GM19238 (cell line): ENCODE data around the gene LRP1B.
"Not testable (repeated sequence)": the region's sequence is repeated elsewhere in the genome, so short reads cannot be mapped to it uniquely, and the experiment has no call there.

Experiments used
- DNase-seq: peaks from one replicate; pipeline ENCODE4 v3.0.0; 2011; ENCODE audit warnings: low spot score; ENCODE audit not compliant: insufficient read length

Gene LRP1B

DNA sequence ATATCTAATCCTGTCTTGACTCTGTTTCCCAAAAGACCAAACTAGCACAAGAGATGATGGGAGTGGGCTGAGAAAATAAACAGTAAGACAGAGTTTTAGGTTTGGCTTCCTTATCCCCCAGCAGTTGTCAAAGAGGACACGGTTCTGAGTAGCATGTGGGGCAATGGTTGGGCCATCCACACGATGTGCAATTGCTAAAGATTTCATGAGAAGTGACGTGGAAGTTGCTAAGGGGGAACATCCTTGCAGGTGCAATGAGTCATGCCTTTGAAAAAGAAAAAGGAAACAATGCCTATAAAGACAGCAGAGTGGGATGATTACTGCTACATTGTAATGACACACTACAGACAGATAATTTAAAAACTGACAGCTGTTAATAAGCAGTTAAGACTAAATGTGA lies 1395.8 kb downstream of the LRP1B start:
- DNase-seq, result no peak

DNA sequence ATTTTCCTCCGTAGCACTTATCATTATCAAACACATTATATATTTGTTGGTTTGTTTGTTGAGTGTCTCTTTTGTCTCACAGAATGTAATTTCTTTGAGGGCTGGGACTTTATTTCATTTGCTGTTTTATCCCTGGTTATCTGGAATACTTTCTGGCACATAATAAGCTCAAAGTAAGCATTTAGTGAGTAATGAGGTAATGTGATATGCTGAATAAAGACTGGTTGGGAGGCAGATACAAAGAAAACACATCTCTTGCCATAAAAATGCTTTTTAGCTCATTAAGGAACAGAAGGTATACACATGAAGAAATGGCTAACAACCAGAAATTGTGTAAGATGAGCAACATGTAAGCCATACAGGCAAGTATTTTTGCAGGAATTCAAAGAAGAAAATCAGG lies 1411.8 kb downstream of the LRP1B start:
- DNase-seq, result no peak

DNA sequence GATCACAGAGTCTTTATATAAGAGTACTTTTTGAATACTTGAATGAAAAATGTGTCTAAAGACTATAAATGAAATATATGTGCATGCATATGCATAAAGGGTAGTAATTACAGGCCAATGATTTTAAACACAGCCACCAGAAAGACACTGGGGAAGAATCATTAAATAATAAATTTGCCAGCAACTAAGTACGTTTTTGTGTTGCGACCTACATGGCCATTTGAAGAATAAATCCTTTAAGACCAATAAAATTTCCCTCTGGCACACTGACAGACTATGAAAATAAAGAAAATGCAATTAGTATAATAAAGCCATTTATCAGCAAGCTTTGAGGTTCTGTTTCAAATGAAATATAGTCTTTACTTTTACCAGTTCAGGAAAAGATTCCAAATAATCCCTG lies 1413.3 kb downstream of the LRP1B start:
- DNase-seq, result no peak

DNA sequence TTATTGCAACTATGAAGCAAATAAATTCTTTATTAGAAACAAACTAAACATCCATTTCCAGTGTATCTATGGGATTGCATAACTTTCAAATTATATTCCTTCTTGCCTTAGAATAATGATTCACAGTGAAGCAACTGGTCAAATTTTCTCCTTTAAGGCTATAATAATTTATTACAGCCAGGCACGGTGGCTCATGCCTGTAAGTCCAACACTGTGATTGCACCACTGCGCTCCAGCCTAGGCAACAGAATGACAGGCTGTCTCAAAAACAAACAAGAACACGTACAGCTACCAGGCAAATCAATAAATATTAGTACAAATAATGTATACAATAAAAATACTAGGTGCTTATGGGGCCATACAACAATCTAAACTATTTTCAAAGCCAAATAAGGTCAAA lies 1416.2 kb downstream of the LRP1B start:
- DNase-seq, result no peak

DNA sequence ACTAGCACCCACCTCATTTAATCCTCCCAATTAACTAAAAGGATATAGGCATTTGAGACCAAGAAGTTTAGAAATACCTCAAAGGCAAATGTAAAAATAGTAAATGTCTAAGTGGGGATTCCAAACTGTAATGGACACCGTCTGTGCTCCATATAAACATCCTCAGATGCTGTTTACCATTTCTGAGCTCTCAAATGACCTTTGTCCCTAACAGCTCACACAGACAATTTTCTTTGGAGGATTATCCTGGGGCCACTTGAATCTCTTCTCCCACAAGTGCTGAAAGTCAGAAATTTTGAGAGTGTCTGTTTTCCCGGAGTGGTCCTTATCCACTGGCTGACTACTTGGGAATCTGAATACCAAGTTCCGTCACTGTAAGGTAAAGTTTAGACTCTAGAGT lies 1418.9 kb downstream of the LRP1B start:
- DNase-seq, result no peak

DNA sequence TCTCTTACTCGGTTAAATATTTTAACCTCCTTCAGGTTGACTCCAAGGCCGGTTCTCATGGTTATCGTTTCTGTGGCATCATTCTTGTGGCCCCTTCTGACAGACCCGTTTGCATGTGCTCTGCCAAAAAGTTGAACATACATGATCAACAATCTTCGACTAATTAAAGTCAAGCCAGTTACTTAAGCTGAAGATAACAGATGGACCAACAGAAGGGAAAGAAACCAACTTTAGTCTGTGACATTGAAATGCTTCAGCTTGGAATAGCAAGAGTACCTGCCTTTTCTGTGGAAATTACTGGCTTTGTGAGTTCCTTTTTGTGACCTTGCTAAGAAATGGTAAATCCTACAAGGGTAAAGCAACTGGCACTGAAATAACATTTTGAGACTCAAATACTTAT lies 1429.1 kb downstream of the LRP1B start:
- no peak for DNase-seq

DNA sequence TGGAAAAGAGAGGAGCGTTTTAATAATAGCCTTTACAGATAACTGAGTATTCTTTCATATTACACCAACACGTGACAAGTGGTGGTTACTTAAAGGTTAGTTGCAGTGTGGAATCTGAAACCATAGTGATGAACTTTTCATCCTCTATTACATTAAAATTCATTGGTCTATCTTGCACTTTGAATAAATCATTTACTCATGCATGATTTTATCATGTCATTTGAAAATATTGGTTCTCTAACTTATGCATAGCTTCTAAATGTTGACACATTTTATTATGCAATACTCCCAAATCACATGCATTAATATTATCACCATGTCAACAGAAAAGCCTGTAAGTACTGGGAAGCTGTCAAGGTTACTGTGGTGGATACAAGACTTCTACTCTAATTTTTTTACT lies 1432.2 kb downstream of the LRP1B start:
- DNase-seq, result no peak

DNA sequence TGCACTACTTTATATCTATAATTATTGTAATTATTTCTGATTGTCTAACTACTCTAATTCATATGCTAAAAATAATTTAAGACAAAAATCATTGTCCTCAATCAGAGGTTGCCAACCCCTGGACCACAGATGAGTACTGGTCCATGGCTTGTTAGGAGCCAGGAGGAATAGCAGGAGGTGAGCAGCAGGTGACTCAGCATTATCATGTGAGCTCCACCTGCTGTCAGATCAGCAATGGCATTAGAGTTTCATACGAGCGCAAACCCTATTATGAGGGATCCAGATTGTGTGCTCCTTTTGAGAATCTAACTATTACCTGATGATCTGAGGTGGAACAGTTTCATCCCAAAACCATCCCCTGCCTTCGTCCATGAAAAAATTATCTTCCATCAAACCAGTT lies 1434.4 kb downstream of the LRP1B start:
- no peak for DNase-seq

DNA sequence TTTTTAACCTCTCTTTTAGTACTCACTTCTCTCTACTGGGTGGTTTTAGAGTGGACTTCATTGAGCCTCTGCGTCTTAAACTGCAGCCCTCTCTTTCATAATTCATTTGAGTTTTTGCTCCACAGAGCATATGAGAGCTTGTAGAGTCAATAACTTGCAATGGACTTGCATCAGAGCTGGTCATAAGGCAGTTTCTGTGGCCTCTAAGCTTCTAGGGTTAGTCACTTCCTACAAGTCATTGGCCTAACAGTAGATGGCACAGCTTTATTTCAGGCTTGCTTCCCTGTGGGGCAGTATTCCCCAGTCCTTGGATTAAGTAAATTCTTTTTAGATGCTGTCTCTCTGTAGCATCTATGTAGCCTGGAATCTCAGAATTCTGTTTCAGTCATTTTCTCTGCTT lies 1435.7 kb downstream of the LRP1B start:
- DNase-seq, result no peak

DNA sequence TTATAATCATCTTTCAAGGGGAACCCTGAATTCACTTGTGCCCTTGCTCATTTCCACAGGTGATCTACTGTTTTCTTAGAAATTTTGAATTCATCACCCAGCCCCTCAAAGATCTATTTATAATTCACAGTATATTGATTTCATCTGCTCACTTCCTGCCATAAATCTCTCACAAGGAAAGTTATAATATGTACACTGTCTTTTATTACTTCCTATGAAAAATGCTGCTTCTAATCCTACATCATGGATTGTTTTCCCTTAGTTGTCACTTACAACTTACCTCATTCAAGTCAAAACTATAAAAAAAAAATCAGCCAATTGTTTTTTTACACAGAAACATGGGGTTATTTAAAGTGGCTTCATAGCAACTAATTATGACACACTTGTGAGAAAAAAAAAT lies 1443.0 kb downstream of the LRP1B start:
- DNase-seq, result no peak

DNA sequence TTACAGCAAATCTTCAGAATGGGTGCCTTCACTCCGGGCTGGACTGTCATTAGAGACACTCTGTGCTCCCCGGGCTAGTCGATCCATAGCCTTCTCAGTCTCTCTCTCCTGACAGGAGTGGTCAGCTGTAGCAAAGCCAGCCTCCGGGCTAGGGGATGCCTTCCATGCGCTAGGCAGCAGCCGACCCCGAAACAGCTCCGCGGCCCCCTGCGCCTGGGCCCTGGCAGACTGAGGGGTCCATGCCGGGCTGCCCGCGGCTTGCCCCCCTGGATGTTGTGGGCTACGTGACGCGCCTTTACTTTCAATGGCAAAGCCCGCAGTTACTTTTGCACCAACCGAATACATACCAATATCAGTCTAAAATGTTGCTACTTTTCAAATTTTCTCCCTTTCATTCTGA lies 1447.2 kb downstream of the LRP1B start:
- no peak for DNase-seq

DNA sequence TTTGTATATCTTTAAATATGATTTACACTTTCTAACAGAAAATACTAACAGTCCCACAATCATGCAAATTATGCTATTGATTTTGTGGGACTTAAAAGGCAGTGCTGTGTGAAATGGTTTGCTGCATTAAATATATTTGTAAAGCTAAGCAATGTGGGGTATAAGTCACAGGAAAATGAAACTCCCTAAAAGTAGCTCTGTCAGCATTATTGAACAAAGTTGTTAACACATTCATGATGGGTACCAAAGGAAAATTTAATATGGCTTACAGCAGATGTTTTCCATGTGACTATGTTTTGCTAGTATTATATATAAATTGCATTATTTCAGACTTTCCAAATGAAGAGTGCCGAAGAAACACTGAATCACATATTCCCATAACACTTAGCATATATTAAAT lies 1450.0 kb downstream of the LRP1B start:
- no peak for DNase-seq

DNA sequence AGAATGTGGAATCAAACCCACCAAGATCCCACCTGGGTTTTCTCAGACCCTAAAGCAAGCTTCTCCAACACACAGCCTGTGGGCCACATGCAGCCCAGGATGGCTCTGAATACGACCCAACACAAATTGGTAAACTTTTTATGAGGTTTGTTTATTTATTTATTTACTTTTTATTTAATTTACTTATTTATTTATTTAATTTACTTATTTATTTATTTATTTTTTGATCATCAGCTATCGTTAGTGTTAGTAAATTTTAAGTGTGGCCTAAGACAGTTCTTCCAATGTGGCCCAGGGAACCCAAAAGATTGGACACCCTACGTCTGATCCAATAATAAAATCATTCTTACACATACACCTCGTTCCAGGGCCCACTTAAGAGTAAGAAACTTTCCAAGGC lies 1451.1 kb downstream of the LRP1B start:
- DNase-seq, result no peak

DNA sequence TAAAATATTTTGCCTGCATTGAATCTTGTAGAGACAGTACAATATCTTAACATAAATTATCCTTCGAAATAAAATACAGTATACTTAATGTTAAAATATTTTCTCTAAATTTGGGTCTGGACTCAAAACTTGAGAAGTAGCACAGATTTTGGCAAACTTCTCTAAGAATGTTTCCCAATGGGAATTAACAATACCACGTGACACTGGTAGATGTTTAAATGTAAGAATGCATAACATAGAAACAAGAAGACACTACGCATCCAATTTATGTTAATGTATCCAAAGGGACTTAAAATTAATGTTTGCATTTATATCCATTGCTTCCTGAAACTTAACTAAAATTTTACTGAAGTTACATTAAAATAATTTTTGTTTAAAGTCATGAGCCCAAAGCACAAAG lies 1460.9 kb downstream of the LRP1B start:
- DNase-seq, result no peak

DNA sequence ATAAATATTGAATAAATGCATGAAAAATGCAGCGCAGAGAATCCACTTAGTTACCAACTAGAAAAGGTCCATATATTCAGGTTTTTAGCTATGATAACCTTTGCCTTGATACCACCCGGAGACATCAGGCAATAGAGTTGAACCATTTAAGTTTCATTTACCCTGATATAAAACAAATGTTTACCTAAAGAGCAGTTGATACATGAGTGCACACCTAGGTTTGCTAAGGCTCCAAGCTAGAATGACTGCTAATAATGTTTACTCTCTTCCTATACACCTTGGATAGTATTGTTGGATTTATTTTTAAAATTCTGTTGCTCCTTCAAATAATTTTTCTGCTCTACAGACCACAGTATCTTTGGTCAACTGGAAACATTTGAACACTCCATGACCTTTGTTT lies 1463.6 kb downstream of the LRP1B start:
- DNase-seq, result no peak

DNA sequence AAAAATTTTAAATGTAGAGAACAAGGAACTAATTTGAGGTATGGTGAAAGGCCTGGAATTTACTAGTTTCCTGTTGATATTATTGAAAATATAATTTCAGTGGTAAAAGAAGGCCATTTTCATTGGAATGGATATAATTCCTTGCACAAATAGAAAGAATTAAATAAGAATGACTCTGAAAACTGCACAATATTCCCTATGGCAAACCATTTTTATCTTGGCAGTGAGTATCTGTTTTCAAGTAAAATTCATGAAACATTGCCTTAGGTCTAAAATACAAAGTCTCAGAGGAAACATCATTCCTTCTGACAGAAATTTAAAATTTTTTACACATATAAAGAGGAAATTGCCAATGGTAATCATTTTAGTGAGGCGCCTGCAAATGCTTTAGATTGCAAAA lies 1468.3 kb downstream of the LRP1B start:
- no peak for DNase-seq

DNA sequence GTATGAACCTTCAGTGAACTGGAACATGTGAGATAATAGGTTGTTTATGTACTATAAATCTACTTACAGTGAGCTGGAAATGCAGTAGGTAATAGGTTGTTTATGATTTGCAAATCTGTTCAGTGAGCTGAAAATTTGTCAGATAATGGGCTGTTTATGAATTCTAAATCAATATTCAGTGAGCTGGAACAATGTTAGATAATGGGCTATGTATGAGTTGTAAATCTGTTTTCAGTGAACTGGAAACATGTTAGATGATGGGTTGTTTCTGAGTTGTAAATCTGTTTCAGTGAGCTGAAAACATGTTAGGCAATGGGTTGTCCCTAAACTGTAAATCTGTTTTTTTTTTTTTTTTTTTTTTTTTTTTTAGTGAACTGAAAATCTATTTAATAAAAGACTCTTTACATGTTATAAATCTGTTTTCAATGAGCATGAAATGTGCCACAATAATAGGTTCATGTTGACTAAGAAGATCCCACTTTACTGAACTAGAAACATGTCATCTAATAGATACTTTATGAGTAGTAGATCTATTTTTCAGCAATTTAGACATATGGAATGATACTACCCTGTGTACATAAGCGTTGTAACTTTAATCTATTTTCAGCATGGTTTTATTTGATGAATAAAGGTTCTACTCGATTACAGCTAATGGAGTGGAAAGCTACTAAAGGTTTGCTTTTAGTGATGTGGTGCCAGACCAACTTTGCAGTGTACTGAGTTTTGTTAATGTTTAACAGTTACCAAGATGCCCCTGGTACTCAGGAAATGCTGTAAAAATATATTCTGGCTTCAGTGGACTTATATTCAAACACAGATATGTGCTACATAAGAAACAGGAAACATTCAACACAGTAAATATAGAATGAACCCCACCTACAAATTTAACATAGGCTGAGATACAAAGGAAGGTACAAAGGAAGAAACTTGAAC lies 1471.8 kb downstream of the LRP1B start:
- DNase-seq, result no peak

DNA sequence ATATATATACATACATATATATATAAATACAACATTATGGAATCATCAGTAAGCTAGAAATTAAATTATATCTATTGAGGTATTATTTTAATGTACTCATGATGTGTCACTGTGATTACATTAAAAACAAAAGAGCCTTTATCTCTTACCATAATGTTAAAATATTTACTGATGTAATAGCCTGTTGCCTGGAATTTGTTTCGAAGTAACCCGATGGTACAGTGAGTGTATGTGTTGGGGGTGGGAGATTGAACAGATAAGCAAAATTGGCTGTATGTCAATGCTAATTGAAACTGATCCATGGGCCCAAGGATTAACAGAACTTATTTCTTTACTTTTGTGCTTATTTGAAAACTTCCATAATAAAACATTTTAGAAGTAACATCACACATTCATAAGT lies 1473.2 kb downstream of the LRP1B start:
- DNase-seq, result no peak

DNA sequence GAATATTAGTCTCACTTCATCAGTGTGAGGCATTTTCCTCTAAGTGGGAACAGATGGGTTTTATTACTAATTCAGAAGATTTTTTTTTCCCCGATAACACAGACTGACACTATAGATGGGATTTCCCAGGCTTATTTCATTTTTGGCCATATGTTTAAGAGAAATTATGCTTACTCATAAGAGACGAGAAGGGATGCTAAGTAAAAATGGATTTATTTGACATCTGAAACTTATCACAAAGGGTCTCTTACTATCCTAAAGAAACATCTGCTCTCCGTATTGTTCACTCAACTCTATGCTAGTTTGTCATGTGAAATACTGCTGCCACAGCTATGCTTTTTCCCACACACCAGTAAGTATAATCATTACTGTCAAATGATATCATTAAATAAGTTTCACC lies 1476.3 kb downstream of the LRP1B start:
- DNase-seq, result no peak

DNA sequence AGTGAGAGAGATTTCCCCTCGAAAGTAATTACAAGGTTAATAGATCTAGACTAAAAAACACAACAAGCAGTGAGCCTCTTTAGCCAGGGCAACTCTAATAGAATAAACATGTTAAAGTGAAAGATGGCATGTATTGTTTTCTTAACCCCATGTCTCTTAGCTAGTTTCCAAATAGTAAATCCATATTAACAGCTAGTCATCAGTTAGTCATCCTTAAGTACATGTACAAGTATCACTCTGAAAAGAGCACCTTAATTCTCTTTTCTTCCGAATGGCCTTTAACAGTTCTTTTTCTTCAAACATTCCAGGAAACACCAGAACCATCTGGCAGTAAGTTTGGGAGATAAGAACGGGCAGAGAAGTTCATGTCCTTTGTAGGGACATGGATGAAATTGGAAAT lies 1480.0 kb downstream of the LRP1B start:
- DNase-seq, result no peak

DNA sequence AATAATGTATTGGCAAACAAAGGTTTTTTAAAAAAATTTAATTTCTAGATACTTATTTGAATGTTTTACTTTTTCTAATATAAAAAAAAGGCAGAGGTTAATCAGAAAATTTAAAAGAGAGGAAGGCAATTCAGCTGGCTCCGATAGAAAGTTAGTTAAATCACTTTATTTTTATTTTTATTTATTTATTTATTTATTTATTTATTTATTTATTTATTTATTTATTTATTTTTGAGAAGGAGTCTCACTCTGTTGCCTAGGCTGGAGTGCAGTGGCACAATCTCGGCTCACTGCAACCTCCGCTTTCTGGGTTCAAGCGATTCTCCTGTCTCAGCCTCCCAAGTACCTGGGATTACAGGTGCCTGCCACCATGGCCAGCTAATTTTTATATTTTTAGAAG lies 1480.7 kb downstream of the LRP1B start:
- not testable (repeated sequence) for DNase-seq

DNA sequence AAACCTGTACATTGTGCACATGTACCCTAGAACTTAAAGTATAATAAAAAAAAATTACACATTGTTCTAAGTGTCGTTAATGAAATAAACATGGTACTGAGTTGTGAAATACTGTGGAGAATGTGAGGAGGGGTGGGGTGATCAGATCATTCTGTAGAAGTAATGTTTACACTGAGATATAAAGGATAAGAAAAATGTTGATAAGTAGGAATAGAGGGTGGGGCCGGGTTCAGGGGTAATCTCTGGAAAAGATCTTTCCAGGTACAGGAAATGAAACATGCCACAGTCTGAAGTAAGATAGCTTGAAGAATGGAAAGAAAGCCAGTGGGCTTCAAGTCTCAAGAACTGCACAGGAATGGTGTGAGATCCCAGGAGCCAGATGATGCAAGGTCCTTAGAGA lies 1482.4 kb downstream of the LRP1B start:
- no peak for DNase-seq

DNA sequence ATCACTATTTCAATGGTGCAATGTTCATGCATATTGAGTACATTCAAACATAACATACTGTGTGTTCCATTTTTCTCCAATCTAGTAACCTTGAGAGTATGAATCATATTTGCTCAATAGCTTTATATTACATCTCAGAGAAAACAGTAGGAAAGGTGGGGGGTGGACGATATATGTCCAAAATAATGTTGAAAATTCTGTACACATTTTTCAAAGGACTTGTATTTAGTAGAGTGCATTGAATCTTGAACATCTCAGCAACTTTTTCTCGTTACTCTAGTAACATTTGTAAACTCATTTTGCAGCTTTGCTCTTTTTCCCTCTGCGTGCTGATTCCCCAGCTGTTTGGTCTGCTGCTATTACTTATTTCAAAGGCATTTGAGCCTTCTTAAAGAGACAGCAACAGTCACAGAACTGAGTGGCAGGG lies 1487.0 kb downstream of the LRP1B start:
- no peak for DNase-seq

DNA sequence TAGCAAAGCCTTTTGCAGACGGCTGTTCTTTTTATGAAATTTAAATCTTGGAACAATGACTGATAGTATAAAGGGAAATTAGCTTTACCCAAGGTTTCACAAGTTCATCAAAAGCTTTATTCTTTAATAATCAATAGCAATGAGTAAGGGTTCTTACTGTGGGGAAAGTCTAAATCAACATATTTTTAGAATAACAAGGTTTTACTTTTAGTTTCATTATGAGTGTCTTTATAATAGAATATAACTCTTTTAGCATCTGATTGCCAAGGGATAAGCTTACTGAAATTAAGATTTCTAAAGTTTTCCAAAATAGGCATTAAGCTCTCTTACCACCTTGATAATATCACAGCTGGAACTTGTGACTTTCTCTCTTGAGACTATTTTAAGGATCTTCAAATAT lies 1489.7 kb downstream of the LRP1B start:
- no peak for DNase-seq
